Smooth muscle cell (in vitro differentiated cells): ENCODE data around the gene WNT9A. TPM values are rescaled to one million over a fixed set of nuclear protein-coding genes. Genes with fewer than 3 reads are reported as not detected.

Source experiments
- DNase-seq: peaks from one replicate; lab custom pipeline; 2025; ENCODE audit not compliant: unreplicated experiment; lab: John Stamatoyannopoulos, UW
- H2AFZ ChIP-seq: fragments of 200-600 bp; sonication (generic); 2 replicates; pipeline ENCODE4 v1.6.0; 2016; ENCODE audit warnings: antibody characterized with exemption, low read depth, mild to moderate bottlenecking
- H3F3A ChIP-seq: fragments of 200-600 bp; sonication (generic); 2 replicates; pipeline ENCODE4 v1.6.0; 2017; ENCODE audit warnings: antibody characterized with exemption, low read depth
- H3K27ac ChIP-seq: fragments of 200-600 bp; sonication (generic); 2 replicates; pipeline ENCODE4 v1.5.1; 2016; ENCODE audit warnings: low read depth, mild to moderate bottlenecking
- H3K27me3 ChIP-seq: fragments of 200-600 bp; sonication (generic); 2 replicates; pipeline ENCODE4 v1.6.1; 2016; ENCODE audit warnings: low read depth, mild to moderate bottlenecking
- H3K36me3 ChIP-seq: fragments of 200-600 bp; sonication (generic); 2 replicates; pipeline ENCODE4 v1.5.1; 2016; ENCODE audit warnings: low read depth
- H3K4me1 ChIP-seq: fragments of 200-600 bp; sonication (generic); 2 replicates; pipeline ENCODE4 v1.5.1; 2016; ENCODE audit warnings: low read depth
- H3K4me2 ChIP-seq: fragments of 200-600 bp; sonication (generic); 2 replicates; pipeline ENCODE4 v1.6.0; 2016; ENCODE audit warnings: mild to moderate bottlenecking
- H3K4me3 ChIP-seq: fragments of 200-600 bp; sonication (generic); 2 replicates; pipeline ENCODE4 v1.5.1; 2016; ENCODE audit warnings: mild to moderate bottlenecking
- H3K79me2 ChIP-seq: fragments of 200-600 bp; sonication (generic); 2 replicates; pipeline ENCODE4 v1.6.0; 2016; ENCODE audit warnings: low read depth, mild to moderate bottlenecking
- H3K9ac ChIP-seq: fragments of 200-600 bp; sonication (generic); 2 replicates; pipeline ENCODE4 v1.6.0; 2016; ENCODE audit warnings: low read depth
- H3K9me3 ChIP-seq: fragments of 200-600 bp; sonication (generic); replicated peaks from 2 replicates; pipeline ENCODE4 v1.5.1; 2016; ENCODE audit warnings: low read depth
- H4K20me1 ChIP-seq: fragments of 200-600 bp; sonication (generic); 2 replicates; pipeline ENCODE4 v1.6.0; 2016; ENCODE audit warnings: low read depth
- WGBS: methylation state at CpG from one replicate; pipeline ENCODE4 v1.1.7; 2016; ENCODE audit warnings: low lambda C conversion rate; 5-methylcytosine and 5-hydroxymethylcytosine counted together
- polyA plus RNA-seq: library from polyadenylated mRNA; unstranded; fragments of >200 nt; fragmentation: Nextera tagmentation; extraction: Ambion mirVana; gene quantifications from 2 replicates; pipeline ENCODE4 v1.2.1, GENCODE V29; 2016
- total RNA-seq: library from RNA; depleted of rRNA; stranded (reverse); fragments of >200 nt; gene quantifications from 2 replicates; pipeline ENCODE4 v1.2.3, GENCODE V29; 2014
- TF ChIP-seq, protein P1 (sequence below): fragments of 200-600 bp; sonication (generic); IDR thresholded peaks from 2 replicates; pipeline ENCODE4 v1.5.1; 2017; ENCODE audit warnings: borderline replicate concordance, mild to moderate bottlenecking, antibody characterized with exemption; ENCODE audit not compliant: insufficient read depth, poor library complexity, severe bottlenecking

The WNT9A gene
- total and polyA plus RNA-seq, 2 experiments from 2014 or later, result 0.03 to 2.6 TPM

DNA sequence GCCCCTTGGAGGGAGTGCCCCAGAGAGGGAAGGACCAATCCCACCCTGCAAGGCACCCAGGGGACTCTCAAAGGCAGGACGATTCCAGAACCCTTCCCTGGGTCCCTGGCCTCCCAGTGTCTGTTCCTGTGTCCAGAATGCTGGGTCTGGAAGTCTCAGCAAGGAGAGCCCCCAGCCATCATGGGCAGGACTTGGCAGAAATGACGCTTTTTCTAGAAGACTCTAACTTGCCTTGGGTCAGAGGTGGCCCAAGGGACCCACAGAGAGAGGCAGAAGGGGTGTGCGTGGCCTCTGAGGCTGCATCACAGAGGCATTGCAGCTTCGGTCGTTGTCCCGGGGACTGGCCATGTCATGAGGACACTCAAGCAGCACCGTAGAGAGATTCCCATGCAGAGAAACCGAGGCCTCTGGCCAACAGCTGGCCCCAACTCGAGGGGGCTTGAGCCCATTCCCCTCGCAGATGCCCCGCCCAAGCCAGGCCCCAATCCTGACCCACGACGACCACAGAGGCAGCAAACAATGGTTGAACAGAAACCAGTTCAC, 57.8 kb downstream of the WNT9A start:
- no peak for DNase-seq
- TF ChIP-seq, protein P1, sequence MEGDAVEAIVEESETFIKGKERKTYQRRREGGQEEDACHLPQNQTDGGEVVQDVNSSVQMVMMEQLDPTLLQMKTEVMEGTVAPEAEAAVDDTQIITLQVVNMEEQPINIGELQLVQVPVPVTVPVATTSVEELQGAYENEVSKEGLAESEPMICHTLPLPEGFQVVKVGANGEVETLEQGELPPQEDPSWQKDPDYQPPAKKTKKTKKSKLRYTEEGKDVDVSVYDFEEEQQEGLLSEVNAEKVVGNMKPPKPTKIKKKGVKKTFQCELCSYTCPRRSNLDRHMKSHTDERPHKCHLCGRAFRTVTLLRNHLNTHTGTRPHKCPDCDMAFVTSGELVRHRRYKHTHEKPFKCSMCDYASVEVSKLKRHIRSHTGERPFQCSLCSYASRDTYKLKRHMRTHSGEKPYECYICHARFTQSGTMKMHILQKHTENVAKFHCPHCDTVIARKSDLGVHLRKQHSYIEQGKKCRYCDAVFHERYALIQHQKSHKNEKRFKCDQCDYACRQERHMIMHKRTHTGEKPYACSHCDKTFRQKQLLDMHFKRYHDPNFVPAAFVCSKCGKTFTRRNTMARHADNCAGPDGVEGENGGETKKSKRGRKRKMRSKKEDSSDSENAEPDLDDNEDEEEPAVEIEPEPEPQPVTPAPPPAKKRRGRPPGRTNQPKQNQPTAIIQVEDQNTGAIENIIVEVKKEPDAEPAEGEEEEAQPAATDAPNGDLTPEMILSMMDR, result no peak
- H3K4me2 ChIP-seq, result no peak overlapping the region

DNA sequence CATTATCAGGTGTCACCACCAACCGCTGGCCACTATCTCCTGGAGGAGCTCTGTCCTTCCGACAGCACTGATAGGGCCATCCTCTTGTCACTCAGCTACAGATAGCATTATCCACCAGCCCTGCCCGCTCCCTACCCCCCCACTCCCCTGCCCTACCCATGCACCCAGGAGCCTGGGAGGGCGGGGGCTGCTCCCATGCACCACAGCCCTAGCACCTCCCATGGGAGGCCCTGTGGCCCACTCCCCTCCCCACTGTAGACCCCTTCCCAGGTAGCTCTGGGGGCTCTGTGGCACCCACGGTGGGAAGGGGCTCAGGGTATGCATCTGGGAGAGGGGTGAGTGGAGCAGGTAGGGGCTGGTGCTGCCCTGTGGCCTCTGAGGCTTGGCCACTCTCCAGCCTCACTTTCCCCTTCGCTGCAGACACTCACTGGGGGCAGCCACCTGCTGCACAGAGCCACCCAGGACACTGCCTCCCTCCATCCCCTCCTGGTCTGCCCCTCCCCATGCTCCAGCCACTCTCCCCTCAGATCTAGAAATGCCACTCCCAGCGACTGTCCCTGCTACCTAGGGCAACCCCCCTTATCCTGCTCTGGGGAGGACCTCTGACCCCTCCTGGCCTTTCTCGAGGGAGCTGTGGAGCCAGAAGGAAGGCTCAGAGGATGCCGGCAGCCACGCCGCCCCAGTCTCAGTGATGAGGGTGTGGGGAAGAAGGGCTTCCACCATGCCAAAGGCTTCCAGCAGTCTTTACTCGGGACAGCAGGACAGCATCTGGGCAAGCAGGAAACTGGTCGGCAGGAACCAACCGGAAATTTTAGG, 58.5 kb downstream of the WNT9A start:
- Histone ChIP-seq H3K27ac (no peak overlapping the region), H3K9ac (no peak overlapping the region), H3K4me2 (no peak overlapping the region), H2AFZ (no peak overlapping the region), H3F3A (no peaks in the 10 kb centered on the region), H3K27me3 (no peaks in the 10 kb centered on the region), H3K4me3 (no peak overlapping the region), H4K20me1 (no peaks in the 10 kb centered on the region), H3K9me3 (no peaks in the 10 kb centered on the region), H3K4me1 (peaks cover 23% of the 10 kb centered on the region), H3K36me3 (no peaks in the 10 kb centered on the region), H3K79me2 (no peaks in the 10 kb centered on the region)
- WGBS, result 84% methylated on average over 14 of the region's 14 CpGs
- TF ChIP-seq, protein P1, result no peak
- no peak for DNase-seq

More for the DNA sequence above, 57.8 kb downstream of the WNT9A start:
- no peaks in the 10 kb centered on the region for H3K36me3 ChIP-seq
- H4K20me1 ChIP-seq, result no peaks in the 10 kb centered on the region
- 92% methylated on average over 13 of the region's 13 CpGs for WGBS
- H3K9ac ChIP-seq, result no peak overlapping the region
- H2AFZ ChIP-seq, result no peak overlapping the region
- H3F3A ChIP-seq, result no peaks in the 10 kb centered on the region
- H3K4me3 ChIP-seq, result no peak overlapping the region
- H3K27ac ChIP-seq, result no peak overlapping the region
- no peaks in the 10 kb centered on the region for H3K79me2 ChIP-seq
- peaks cover 23% of the 10 kb centered on the region for H3K4me1 ChIP-seq
- no peaks in the 10 kb centered on the region for H3K27me3 ChIP-seq
- H3K9me3 ChIP-seq, result no peaks in the 10 kb centered on the region

DNA sequence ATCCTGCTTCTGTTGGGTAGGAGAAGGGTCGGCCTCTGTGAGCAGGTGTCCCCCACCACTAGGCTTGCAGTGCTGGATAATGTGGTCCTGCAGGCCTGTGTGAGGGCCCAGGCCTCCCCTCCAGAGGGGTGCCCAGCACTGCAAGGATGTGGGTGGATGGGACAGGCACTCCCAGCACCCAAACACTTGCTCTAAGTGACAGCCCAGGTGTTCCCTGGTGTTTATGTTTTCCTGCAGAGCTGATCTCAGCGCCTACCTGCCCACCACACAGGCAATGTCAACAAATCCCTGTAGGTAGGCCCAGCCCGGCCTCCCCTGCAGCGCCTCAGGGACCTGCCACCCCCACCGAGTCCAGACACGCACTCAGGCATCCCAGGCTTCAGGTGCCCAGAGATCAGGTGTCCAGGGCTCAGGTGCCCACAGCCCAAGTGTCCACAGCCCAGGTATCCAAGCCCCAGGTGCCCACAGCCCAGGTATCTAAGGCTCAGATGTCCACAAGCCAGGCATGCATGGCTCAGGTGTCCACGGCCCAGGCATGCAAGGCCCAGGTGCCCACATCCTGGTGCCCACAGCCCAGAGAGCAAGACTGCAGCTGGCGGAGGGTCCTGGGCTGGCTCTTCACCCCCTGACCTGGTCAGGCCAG, 59.2 kb downstream of the WNT9A start:
- no peak for DNase-seq
- 93% methylated on average over 8 of the region's 8 CpGs for WGBS
- Histone ChIP-seq H3K9ac (no peak overlapping the region), H4K20me1 (no peaks in the 10 kb centered on the region), H2AFZ (no peak overlapping the region), H3K36me3 (no peaks in the 10 kb centered on the region), H3F3A (no peaks in the 10 kb centered on the region), H3K79me2 (no peaks in the 10 kb centered on the region), H3K9me3 (no peaks in the 10 kb centered on the region), H3K4me2 (no peak overlapping the region), H3K27me3 (no peaks in the 10 kb centered on the region), H3K4me1 (peaks cover 23% of the 10 kb centered on the region), H3K4me3 (no peak overlapping the region), H3K27ac (no peak overlapping the region)
- TF ChIP-seq, protein P1, result no peak
